HG03095 (cell line): ENCODE results near the gene EIF4E3.

Experiments used
- ATAC-seq: cut with Tn5 transposase; IDR thresholded peaks from one replicate; pipeline ENCODE4 v1.9.1; 2021; ENCODE audit warnings: moderate library complexity; ENCODE audit not compliant: unreplicated experiment

The EIF4E3 gene

GRCh38 chr3:71650372-71650771 is 74.8 kb downstream of the EIF4E3 start:
- no peak for ATAC-seq

- ATAC-seq: no peak
These were observed 75.4 kb downstream of the EIF4E3 start for GRCh38 chr3:71649757-71650156.

- no peak for ATAC-seq
These were observed 77.5 kb downstream of the EIF4E3 start for GRCh38 chr3:71647751-71648150.

GRCh38 chr3:71646971-71647370 is 78.2 kb downstream of the EIF4E3 start:
- no peak for ATAC-seq

GRCh38 chr3:71645140-71645539 is 80.1 kb downstream of the EIF4E3 start:
- ATAC-seq: no peak

GRCh38 chr3:71641674-71642073 is 83.5 kb downstream of the EIF4E3 start:
- ATAC-seq: no peak

GRCh38 chr3:71640331-71640983 is 84.7 kb downstream of the EIF4E3 start:
- ATAC-seq: no peak

- no peak for ATAC-seq
These were observed 88.7 kb downstream of the EIF4E3 start for GRCh38 chr3:71636482-71636881.

GRCh38 chr3:71636001-71636400 is 89.2 kb downstream of the EIF4E3 start:
- no peak for ATAC-seq

GRCh38 chr3:71634671-71635070 is 90.5 kb downstream of the EIF4E3 start:
- no peak for ATAC-seq

GRCh38 chr3:71629711-71630110 is 95.5 kb downstream of the EIF4E3 start:
- ATAC-seq: no peak

- ATAC-seq: no peak
These were observed 95.9 kb downstream of the EIF4E3 start for GRCh38 chr3:71629289-71629688.

GRCh38 chr3:71628522-71628921 is 96.7 kb downstream of the EIF4E3 start:
- ATAC-seq: no peak

GRCh38 chr3:71625676-71626075 is 99.5 kb downstream of the EIF4E3 start:
- ATAC-seq: no peak
